HG03469 (cell line): Measurements from ENCODE around the gene STRA6.

ENCODE experiments used
- ATAC-seq: cut with Tn5 transposase; IDR thresholded peaks from one replicate; pipeline ENCODE4 v1.9.1; 2021; ENCODE audit warnings: mild to moderate bottlenecking, moderate library complexity, moderate number of reproducible peaks; ENCODE audit not compliant: unreplicated experiment

Gene STRA6

GRCh38 chr15:74135041-74135565 lies 67.5 kb downstream of the STRA6 start:
- ATAC-seq = no peak

GRCh38 chr15:74134387-74135027 lies 68.1 kb downstream of the STRA6 start:
- no peak for ATAC-seq

- no peak for ATAC-seq
These were observed 68.7 kb downstream of the STRA6 start for GRCh38 chr15:74133694-74134386.

GRCh38 chr15:74132681-74133651 lies 69.6 kb downstream of the STRA6 start:
- ATAC-seq = no peak

GRCh38 chr15:74131628-74132413 lies 70.8 kb downstream of the STRA6 start:
- no peak for ATAC-seq

GRCh38 chr15:74130849-74131627 lies 71.5 kb downstream of the STRA6 start:
- ATAC-seq = no peak

GRCh38 chr15:74130155-74130848 lies 72.3 kb downstream of the STRA6 start, which contains the start of gene ISLR2:
Gene ISLR2, plus strand, starts transcription at chr15:74130586. Its CDS starts 2,169 bp downstream, at chr15:74132755.
- ATAC-seq = no peak

GRCh38 chr15:74129586-74130154 lies 72.9 kb downstream of the STRA6 start:
- no peak for ATAC-seq
